KMS-11 (cell line): ENCODE measurements around the gene PPP1R12A.

Experiments used
- H2AFZ ChIP-seq: fragments of 200-600 bp; sonication (generic); 2 replicates; pipeline ENCODE4 v1.6.1; 2016; ENCODE audit warnings: antibody characterized with exemption, mixed run types, low read depth
- H3K27ac ChIP-seq: fragments of 200-600 bp; sonication (generic); 2 replicates; pipeline ENCODE4 v1.6.1; 2016; ENCODE audit warnings: mild to moderate bottlenecking, mixed run types
- H3K27me3 ChIP-seq: fragments of 200-600 bp; sonication (generic); 2 replicates; pipeline ENCODE4 v1.6.1; 2017; ENCODE audit warnings: mild to moderate bottlenecking, low read depth, mixed run types, moderate library complexity; ENCODE audit not compliant: insufficient read depth
- H3K36me3 ChIP-seq: fragments of 200-600 bp; sonication (generic); 2 replicates; pipeline ENCODE4 v1.6.1; 2017; ENCODE audit warnings: mild to moderate bottlenecking, mixed run types; ENCODE audit not compliant: insufficient read depth
- H3K4me1 ChIP-seq: fragments of 200-600 bp; sonication (generic); 2 replicates; pipeline ENCODE4 v1.6.1; 2016; ENCODE audit warnings: mild to moderate bottlenecking, low read depth, mixed run types; ENCODE audit not compliant: poor library complexity, severe bottlenecking
- H3K4me2 ChIP-seq: fragments of 200-600 bp; sonication (generic); 2 replicates; pipeline ENCODE4 v1.7.0; 2016; ENCODE audit warnings: mild to moderate bottlenecking, mixed run types
- H3K4me3 ChIP-seq: fragments of 200-600 bp; sonication (generic); IDR thresholded peaks from 2 replicates; pipeline ENCODE4 v1.6.1; 2017; ENCODE audit warnings: low read depth, low read length, mixed read lengths; ENCODE audit not compliant: insufficient read depth
- H3K79me2 ChIP-seq: fragments of 200-600 bp; sonication (generic); 2 replicates; pipeline ENCODE4 v1.6.1; 2016; ENCODE audit warnings: low read depth, mixed run types; ENCODE audit not compliant: insufficient read depth
- H3K9ac ChIP-seq: fragments of 200-600 bp; sonication (generic); 2 replicates; pipeline ENCODE4 v1.6.1; 2016; ENCODE audit warnings: mild to moderate bottlenecking, mixed run types
- H4K20me1 ChIP-seq: fragments of 200-600 bp; sonication (generic); 2 replicates; pipeline ENCODE4 v1.6.1; 2016; ENCODE audit warnings: mild to moderate bottlenecking, mixed run types; ENCODE audit not compliant: insufficient read depth
- CTCF ChIP-seq: fragments of 200-600 bp; sonication (generic); conservative IDR thresholded peaks from 2 replicates; pipeline ENCODE4 v1.6.1; 2017; ENCODE audit warnings: low read depth, mild to moderate bottlenecking, antibody characterized with exemption, low read length, moderate library complexity, mixed read lengths

Gene PPP1R12A

GRCh38 chr12:79732638-79733037 is 202.3 kb downstream of the PPP1R12A start:
- no peak overlapping the region for H2AFZ ChIP-seq
- no peaks in the 10 kb centered on the region for H3K79me2 ChIP-seq
- no peaks in the 10 kb centered on the region for H4K20me1 ChIP-seq
- no peaks in the 10 kb centered on the region for H3K36me3 ChIP-seq
- no peaks in the 10 kb centered on the region for H3K4me1 ChIP-seq
- H3K4me3 ChIP-seq = no peak overlapping the region
- no peak overlapping the region for H3K9ac ChIP-seq
- no peaks in the 10 kb centered on the region for H3K27me3 ChIP-seq
- H3K4me2 ChIP-seq = no peak overlapping the region
- TF ChIP-seq CTCF = no peak
- H3K27ac ChIP-seq = no peak overlapping the region

GRCh38 chr12:79725987-79726386 is 208.9 kb downstream of the PPP1R12A start:
- H3K27me3 ChIP-seq = no peaks in the 10 kb centered on the region
- H3K4me2 ChIP-seq = no peak overlapping the region
- no peak overlapping the region for H3K9ac ChIP-seq
- no peak overlapping the region for H3K27ac ChIP-seq
- H3K79me2 ChIP-seq = no peaks in the 10 kb centered on the region
- H4K20me1 ChIP-seq = no peaks in the 10 kb centered on the region
- H3K4me3 ChIP-seq = no peak overlapping the region
- no peaks in the 10 kb centered on the region for H3K36me3 ChIP-seq
- no peak overlapping the region for H2AFZ ChIP-seq
- no peaks in the 10 kb centered on the region for H3K4me1 ChIP-seq
- TF ChIP-seq CTCF = no peak
